T-cell (primary cell): ENCODE data around the gene RERE. TPM values are rescaled to one million over a fixed set of nuclear protein-coding genes. Genes with fewer than 3 reads are reported as not detected.

Experiments used
- total RNA-seq, 35 experiments: library from RNA in 6 of 35; stranded (reverse) in 6 of 35; fragments of 120-200 nt in 1 of 35; gene quantifications; one replicate each; pipeline versions ENCODE4 v1.2.1 to v1.2.4 and lab custom pipeline; 2013 to 2026

The RERE gene
- total RNA-seq, 5 donors from 2014 or later (not counting 1 experiment from before 2014, with no cell fraction given), result 85.1 to 116 (median 103) TPM

Other genes with a start within 250 kb of the RERE start
- gene ENO1, start 61.0 kb upstream of the RERE start, total RNA-seq, result 100 to 1,000 TPM; 308 to 625 (median 545) TPM
- gene CA6, start 128.2 kb upstream of the RERE start, total RNA-seq, result 1 to 10 TPM in 4 of 5 donors, under 1 TPM in 1; 0.95 to 2.8 (median 1.8) TPM
- gene SLC2A7, start 208.8 kb upstream of the RERE start, total RNA-seq, result not detected